Suppressor macrophage treated with lipopolysaccharide for 4 hours (primary cell): ENCODE measurements around the gene CALN1.
"Not testable (repeated sequence)": the region's sequence is repeated elsewhere in the genome, so short reads cannot be mapped to it uniquely, and the experiment has no call there.

Source experiments
- DNase-seq: peaks from one replicate; pipeline ENCODE4 v3.0.0-alpha.2; 2020

The CALN1 gene

DNA sequence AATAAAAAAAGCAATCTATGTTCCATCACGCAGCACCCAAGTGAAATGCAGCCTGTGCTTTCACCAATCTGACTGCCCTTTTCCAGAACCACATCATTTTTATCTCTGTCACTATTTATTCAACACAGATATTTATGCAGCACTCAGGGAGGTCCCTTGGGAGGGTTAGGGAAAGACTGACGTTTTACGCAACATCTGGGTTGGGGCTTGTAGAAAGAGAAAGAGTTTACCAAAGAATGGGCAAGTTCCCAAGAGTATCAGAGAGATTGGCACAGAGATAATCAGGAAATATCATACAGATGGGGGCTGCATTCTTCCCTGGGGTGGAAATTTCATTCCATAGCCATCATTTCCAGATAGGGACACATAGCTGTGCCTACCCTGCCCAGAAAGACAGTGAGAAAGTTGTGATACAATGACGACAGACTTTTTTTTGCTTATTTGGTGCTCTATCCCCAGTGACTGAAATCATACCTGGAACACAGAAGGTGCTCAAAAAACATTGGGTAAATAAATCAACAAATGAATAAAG, 474.2 kb downstream of the CALN1 start:
- no peak for DNase-seq

DNA sequence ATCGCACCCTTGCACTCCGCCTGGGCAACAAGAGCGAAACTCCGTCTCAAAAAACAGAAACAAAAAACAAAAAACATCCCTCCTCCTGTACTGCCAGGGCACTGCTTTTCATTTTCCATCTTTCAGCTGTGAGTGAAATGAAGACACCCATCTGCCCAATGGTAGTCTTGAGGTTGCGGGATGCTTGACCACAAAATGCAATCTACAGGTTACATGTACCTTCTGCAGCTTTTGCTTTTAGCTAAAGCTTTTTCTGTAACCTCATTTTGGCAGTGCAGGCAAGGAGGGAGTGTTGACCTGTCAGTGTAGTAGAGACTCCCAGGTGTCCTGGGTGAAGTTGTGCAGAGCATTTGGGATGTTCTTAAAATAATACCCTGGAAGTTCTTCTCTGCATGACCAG, 476.5 kb downstream of the CALN1 start:
- DNase-seq, result no peak

DNA sequence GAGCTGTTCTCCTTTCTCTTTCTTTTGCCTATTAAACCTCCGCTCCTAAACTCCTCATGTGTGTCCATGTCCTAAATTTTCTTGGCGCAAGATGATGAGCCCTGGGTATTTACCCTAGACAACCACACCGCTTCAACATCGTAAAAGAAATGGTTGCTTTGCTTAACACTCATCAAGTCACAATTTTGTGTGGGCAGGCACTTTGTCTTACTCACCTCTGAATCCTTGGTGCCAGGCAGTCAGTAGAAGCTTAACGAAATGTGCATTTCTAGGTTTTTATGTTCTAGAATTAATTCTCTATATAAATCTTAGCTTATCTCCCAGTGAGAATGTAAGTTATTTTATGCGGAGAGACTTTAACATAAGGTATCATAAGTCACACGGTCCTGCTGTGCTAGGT, 478.7 kb downstream of the CALN1 start:
- no peak for DNase-seq

DNA sequence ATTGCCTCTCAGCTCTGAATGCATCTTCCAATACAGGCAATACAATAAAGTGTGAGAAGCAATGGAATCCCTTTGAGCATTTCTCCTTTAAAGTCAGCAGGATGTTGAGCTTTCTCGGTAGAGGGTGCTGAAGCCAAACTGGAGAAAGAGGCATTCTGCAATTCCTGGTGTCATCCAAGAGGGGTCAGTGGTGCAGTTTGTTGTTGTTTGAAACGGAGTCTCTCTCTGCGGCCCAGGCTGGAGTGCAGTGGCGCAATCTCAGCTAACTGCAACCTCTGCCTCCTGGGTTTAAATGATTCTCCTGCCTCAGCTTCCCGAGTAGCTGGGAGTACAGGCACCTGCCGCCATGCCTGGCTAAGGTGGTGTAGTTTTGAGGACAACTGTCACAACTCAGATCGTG, 486.5 kb downstream of the CALN1 start:
- DNase-seq, result no peak

DNA sequence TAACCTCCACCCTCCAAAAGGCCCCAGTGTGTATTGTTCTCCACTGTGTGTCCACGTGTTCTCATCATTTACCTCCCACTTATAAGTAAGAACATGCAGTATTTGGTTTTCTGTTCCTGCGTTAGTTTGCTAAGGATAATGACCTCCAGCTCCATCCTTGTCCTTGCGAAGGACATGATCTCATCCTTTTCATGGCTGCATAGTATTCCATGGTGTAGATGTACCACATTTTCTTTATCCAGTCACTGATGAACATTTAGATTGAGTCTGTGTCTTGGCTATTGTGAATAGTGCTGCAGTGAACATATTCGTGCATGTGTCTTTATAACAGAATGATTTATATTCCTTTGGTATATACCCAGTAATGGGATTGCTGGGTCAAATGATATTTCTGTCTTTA, 497.9 kb downstream of the CALN1 start:
- DNase-seq, result not testable (repeated sequence)

DNA sequence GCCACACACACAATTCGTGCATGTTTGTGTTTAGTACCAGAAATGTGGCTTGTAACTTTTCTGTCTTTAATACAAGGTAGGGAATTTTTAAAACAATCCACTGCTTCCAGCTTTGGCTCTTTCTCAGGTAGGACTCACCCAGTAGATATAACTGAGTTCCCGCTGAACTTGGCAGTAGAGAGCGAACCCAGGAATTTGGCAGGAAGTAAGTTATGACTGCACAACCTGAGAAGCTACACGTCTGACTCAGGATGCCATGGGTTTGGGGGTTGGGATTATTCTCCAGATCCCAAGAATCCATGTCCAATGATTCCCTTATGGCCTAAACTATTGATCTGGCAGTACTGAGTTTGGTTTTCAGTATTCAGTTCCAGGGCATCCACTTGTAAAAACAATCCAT, 499.7 kb downstream of the CALN1 start:
- no peak for DNase-seq

DNA sequence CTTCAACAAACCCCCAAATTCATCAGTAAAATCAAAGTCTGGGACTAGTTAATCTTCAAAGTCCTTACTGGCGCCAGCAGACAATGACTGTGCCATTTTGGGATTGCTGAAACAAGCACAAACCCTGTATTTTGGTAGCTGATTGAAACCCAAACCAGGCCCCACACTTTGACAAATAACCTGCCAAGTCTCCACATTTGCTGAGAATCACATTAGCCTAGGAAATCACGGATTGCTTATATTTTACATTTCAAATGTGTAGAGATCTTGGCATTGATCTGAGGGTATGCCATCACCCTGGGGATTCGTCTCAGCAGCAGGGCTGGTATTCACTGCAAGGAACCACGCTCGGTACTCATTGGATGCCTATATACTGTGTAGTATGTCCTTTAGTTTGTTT, 501.1 kb downstream of the CALN1 start:
- no peak for DNase-seq

DNA sequence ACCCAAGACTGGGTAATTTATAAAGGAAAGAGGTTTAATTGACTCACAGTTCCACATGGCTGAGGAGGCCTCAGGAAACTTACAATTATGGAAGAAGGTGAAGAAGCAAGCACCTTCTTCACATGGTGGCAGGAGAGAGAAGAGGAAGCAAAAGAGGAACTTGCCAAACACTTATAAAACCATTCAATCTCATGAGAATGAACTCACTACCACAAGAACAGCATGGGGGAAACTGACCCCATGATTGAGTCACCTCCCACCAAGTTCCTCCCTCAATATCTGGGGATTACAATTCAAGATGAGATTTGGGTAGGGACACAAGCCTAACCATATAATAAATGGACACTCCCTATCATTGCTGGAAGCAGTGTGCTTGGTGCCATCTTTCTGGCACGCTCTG, 506.3 kb downstream of the CALN1 start:
- DNase-seq, result no peak

DNA sequence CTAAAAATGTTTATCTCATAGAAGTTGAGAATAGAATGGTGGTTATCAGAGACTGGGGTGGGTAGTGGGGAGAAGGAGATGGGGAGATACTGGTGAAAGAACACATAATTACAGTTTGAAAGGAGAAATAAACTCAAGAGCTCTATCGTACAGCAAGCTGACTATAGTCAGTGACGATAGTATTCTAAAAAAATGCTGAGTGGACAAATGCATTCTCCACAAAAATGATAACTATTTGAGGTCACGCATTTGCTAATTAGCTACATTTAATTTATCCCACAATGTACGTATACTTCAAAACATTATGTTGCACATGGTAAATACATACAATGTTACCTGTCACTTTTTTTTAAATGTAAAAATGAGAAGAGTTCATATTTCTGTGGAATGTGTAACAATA, 507.7 kb downstream of the CALN1 start:
- no peak for DNase-seq

DNA sequence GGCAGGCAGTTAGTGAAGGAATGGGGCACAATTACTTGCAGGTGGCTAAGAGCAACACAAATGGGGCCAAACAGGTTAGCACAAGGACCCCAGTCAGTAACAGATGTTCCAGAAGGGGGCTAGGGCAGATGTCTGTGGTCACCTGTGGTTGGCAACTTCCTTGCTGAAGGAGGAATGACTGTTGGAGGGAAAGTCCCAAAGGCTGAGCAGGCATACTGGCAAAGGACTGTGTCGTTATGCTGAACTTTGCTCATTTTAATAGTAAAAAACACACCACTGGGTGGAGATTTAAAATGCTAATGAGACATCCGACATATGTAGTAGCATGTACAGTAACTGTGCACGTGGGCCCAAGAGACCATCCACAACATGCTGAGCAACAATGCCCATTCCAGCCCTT, 511.6 kb downstream of the CALN1 start:
- DNase-seq, result no peak

DNA sequence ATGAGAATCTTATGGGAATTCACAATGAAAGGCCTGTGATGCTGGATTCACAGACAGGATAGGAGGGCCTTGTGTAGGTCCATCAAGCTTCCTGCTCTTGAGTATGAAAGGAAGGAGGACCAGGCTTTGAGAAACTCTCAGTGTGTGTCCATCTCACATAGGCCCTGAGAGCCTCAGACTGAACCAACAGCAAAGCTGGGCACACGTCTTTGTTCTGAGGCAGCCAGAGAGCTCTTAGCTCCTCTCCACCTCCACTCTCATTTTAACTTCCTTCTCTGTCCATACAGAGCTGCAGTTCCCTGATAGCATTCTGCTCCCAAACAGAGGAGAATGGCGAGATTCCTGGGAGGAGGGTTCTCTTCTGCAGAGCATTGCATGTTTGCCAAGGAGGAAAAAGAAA, 515.6 kb downstream of the CALN1 start:
- DNase-seq, result no peak

DNA sequence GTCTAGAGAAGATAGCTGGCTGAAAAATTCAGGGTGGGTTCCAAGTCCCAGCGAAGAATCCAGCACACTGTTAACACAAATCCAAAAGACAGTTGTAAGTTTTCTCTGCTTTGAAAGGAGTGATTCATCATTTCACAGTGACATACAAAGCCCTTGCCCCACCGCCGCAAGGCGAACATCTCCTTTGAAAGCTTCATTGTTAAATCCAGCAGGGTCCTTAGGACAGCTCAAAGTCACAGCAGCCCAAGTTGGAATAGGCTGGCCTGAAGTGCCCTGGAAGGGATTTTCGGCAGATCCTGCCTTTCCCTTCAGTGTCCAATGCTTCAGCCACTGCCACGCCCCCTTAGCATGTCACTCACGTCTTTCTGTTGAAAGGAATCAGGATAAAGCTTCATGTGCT, 526.1 kb downstream of the CALN1 start:
- no peak for DNase-seq

DNA sequence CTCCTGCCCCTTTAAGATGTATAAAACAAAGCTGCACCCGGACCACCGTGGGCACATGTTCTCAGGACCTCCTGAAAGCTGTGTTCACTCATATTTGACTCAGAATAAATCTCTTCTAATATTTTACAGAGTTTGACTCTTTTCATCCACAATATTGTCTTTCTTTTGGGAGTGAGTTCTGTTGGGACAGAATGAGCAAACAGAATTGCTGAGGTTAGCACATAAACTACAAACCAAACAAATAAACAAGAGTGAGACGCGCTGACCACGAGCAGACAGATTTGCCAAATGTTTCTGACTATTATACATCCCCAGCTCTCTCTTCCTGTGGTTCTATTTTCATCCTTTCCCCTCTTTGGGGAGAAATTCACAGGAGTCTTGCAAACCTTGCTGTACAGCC, 526.7 kb downstream of the CALN1 start:
- no peak for DNase-seq

DNA sequence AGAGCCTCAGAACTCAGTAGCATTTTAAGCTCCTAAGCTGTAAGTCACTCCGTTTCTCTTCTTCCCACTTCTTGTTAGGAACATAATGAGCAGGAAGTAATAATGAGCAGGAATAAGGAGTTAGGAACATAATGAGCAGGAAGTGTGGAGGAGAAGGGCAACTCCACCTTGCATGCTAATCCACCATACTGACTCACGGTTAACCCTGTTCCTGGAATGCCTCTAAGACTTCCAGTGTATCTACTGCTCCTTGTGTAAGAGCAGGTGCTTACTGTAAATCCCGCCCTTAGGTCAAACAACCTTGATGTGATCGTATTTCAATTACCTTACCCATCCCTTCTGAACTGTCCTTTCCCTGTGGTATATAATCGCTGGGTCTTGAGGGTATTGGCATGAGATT, 528.7 kb downstream of the CALN1 start:
- no peak for DNase-seq

DNA sequence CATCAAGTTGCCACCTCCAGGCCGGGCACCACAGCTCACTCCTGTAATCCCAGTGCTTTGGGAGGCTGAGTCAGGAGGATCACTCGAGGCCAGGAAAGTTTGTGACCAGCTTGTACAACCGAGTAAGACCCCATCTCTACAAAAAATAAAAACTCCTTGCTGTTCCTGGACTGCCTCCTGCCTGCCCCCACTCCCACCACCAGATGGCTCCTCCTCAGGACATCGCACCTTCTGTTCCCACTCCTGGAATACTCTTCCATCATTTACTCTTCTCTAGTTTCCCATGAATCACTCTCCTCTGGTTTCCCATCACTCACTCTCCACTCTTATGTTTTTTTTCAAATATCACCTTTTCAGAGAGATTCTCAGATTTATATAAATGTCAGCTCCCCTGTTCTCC, 540.7 kb downstream of the CALN1 start:
- no peak for DNase-seq

DNA sequence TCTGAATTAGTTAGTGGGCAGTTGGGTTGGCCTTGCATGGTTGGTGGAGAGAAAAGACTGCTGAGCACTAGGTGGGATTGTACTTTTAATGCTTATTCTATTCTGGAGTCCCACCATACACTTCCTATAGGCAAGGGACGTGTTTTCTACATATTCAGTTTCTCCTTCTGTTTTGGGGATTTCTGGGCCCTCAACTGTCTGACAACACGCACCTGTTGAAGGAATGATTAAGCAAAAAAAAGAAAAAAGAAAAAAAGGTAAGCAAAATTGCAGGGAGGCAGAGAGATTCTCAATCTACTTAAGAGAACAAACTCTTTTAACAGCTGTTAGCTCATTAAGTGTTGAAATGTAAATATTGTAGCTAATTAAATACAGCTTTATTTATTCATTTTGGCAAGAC, 541.3 kb downstream of the CALN1 start:
- no peak for DNase-seq

DNA sequence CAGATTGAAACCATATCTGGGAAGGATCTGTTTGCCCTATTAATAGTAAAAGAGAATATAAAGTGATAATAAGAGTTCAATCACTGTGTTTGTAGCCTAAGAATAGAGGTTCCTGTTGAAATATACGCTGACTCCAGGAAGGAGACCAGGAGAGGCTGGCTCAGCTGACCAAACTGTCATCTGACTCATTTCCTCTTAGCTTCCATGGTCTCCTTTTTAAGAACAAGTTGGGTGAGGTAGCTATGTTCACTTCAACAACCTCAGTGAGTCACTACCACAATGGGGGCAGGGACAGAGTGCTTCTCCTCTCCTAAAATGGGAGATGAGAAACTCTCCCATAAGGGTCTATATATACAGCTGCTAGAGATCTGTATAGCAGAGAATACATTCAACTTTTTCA, 543.3 kb downstream of the CALN1 start:
- DNase-seq, result peak; percentile 65

DNA sequence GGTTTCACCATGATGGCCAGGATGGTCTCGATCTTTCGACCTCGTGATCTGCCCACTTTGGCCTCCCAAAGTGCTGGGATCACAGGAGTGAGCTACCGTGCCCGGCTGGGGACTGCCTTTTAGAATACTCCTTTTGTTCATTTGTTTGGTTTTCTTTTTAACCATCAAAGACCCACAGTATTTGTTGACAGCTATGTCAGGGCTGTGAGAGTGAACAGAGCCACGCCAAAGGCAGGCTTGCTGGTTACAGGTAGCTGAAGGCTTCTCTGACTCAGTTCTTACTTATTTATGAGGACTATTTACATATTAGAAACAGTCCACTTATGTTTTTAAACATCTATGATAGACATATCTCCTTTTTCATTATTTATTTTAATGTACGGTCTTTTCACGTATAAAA, 544.5 kb downstream of the CALN1 start:
- DNase-seq, result no peak

DNA sequence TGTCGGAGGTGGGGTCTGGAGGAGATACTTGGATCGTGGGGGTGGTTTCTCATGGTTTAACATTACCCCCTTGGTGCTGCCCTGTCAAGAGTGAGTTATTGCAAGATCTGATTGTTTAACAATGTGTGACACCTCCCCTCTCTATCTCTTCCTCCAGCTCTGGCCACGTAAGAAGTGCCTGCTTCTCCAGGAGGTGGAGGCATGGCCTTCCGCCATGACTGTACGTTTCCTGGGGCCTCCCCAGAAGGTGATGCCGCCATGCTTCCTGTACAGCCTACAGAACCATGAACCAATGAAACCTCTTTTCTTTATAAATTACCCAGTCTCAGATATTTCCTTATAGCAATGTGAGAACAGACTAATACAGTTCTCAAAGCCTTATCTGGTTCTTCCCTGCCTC, 547.0 kb downstream of the CALN1 start:
- no peak for DNase-seq

DNA sequence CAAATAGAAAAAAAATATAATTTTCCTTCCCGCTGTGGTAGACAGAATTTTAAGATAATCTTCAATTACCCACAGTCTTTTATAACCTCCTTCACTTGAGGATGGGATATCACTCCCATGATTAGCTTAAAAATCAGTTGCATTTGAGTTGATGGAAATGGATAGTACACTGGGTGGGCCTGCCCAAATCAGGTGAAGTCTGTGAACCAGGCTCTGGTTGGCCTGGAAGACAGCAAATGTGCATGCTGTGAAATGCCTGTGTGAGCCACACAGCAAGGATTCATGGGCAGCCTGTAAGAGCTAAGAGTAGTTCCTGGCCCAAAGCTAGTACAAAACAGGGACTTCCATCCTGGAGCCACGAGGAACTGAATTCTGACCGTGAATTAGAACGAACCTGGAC, 548.0 kb downstream of the CALN1 start:
- no peak for DNase-seq

DNA sequence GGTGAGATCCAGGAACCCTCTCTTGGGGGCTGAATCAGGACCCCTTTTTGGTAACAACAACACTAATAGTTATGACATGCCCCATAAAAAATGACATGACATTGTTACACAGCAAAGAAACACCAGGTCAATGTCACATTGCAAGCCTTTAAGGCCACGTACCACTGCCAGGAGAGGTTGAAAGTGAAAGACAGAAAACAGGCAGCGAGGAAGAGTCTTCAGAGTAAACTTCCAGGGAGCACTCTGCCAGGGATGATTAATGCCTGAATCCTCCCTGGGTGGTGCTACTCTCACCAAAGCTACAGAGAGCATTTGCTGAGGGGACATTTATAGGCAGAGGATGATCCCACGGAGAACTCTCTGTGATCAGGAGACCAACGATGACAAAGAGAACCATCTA, 551.6 kb downstream of the CALN1 start:
- no peak for DNase-seq

DNA sequence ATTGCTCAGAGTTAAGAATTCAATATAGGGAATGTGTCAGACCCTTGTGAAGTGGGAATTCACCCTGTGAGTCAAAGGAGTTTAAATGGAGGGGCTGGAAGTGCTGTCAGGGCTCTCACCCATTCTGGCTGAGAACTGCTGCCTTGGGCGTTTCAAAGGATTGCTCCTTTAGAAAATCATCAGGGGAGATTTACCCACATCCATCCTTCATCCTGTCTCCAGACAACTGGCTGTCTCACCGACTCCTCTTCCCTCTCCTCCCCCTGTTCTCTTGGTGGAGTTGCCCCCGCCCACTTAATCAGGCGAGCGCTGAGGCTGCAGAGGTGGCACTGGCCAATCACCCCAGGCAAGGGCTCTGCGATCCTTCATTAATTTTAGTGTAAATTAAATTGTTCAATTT, 554.8 kb downstream of the CALN1 start:
- DNase-seq, result no peak

DNA sequence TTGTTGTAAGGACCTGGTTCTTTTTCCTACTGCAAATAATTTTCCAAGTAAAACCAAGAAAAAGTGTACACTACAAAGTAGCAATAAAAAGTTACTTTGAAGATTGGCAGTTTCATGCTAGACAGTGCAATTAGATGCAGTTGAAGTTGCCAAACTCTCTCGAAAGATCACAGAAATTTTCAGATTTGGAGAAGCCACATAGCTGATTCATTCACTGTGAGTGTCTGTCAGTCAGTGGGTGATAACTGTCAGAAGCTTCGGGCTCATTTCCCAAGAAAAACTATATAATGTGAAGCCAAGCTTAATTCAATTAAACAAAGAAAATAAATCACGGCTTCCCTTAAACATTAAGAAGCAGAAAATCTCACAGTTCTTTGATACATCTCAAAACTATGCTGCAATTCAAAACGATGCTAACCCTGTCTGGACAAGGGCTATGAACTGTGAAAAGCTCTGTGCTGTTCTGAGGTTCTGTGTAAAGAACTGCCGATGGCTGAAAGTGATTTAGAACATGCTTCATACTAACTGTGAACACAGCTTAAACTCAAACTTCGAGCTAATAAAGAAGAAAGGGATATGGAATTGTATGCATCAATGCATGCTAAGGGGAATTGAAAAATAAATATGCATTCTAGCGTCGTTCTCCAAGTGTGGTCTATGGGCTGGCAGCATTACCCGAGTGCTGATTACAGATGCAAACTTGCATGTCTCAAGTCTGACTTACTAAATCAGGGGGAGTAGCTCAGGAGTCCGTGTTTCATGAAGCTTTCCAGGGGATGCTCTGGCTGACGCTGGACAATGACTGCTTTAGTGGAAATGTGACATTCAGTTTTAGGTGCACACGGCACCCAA, 557.4 kb downstream of the CALN1 start:
- no peak for DNase-seq

DNA sequence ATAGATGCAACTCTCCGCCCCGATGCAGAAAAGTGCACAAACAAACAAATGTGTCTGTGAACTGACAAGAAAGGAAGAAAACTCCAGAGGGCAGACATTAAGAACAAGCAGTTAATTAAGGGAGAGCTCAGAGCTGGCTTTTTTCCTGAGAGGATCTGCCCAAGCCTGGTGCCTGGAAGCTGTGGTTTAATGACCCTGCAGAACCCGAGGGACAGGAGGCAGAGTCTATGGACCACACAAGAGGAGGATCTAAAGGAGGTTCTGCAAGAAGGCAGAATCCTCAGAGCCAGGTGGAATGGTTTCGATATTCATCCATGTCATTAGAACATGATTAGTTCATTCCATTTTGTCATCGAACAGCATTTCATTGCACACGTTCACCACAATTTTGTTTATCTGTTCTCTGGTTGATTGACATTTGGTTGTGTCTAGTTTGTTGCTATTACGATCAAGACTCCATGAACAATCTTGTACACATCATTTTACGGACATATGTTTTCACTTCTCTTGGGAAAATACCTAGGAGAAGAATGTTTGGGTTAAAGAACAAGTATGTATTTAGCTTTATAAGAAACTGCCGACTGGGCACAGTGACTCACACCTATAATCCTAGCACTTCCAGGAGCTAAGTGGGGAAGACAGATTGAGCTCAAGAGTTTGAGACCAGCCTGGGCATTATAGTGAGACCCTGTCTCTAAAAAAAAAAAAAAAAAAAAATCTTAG, 560.2 kb downstream of the CALN1 start:
- DNase-seq, result no peak
